GM18951 (cell line): ENCODE data around the gene CSF2.

Experiments used
- POLR2A ChIP-seq: IDR thresholded peaks from 4 replicates; pipeline ENCODE4 v1.6.1; 2011; ENCODE audit warnings: mild to moderate bottlenecking; ENCODE audit not compliant: insufficient read length, insufficient read depth; ENCODE audit errors: extremely low read depth
- in situ Hi-C: fragments of 300-500 bp; cut with MboI; formaldehyde crosslinking; loops from one replicate; pipeline ENCODE4 v1.12.0; 2022; ENCODE audit warnings: low sequenced_read_pairs, mixed read lengths, inconsistent platforms; ENCODE audit not compliant: unreplicated experiment

Gene CSF2

GRCh38 chr5:132057498-132058255 is 15.9 kb upstream of the CSF2 start:
- in situ Hi-C loops, result no loop called here
- no peak for TF ChIP-seq POLR2A

- no peak for TF ChIP-seq POLR2A
- in situ Hi-C loops, result no loop called here
Observed at GRCh38 chr5:132058646-132059042, 14.9 kb upstream of the CSF2 start.

DNA sequence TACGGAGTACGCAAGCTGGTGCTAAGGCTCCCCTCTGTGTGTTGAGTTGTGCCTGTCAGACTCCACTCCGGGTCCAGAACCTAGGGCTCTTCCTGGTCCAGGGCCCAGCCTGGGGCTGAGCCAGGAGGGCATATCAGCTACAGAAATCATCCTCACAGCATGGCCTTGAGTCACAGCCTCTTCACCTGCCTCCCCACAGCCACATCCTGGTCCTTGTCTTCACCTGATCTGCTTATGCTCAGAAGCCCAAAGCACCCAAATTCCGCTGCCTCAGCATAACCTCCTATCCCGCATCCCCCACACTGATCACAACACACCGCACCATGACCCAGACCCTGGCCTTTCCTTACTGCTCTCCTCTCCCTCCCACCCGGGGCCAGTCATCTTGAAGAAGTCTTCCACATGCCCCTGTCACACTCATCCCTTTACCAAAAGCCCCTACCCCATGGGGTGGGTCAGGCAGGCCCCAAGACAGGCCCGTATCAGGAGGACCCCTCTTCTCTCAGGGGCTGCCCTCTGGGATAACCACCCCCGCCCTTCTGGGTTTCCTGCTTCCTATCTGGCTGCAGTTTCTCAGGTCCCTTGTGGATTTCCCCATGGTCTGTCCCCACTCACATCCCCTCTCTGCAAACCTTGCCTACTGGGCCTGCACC is 14.4 kb upstream of the CSF2 start:
- in situ Hi-C loops, result no loop called here
- no peak for TF ChIP-seq POLR2A

GRCh38 chr5:132059696-132060500 is 13.7 kb upstream of the CSF2 start:
- TF ChIP-seq POLR2A, result no peak
- in situ Hi-C loops, result no loop called here

DNA sequence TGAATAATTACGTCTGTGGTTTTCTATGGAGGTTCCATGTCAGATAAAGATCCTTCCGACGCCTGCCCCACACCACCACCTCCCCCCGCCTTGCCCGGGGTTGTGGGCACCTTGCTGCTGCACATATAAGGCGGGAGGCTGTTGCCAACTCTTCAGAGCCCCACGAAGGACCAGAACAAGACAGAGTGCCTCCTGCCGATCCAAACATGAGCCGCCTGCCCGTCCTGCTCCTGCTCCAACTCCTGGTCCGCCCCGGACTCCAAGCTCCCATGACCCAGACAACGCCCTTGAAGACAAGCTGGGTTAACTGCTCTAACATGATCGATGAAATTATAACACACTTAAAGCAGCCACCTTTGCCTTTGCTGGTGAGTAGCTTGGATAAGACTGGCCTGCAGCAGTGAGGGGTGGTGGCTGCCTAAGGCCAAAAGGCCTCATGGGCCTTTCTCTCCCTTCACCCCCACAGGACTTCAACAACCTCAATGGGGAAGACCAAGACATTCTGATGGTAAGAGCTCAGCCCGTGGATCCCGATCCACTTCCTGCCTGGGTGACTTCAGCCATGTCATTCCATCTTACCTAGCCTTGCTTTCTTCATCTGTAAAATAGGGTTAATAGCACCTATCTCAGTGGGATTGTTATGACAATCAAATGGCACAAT is 13.0 kb upstream of the CSF2 start, which contains the start of gene IL3:
Gene IL3, plus strand, starts transcription at position 155 of the 661 bp plus-strand sequence. Its CDS starts 52 bp downstream, at position 207.
- TF ChIP-seq POLR2A, result no peak
- in situ Hi-C loops, result no loop called here

GRCh38 chr5:132063090-132063911 is 10.3 kb upstream of the CSF2 start:
- in situ Hi-C loops, result no loop called here
- no peak for TF ChIP-seq POLR2A

GRCh38 chr5:132064140-132064539 is 9.4 kb upstream of the CSF2 start:
- TF ChIP-seq POLR2A, result no peak
- in situ Hi-C loops, result no loop called here

DNA sequence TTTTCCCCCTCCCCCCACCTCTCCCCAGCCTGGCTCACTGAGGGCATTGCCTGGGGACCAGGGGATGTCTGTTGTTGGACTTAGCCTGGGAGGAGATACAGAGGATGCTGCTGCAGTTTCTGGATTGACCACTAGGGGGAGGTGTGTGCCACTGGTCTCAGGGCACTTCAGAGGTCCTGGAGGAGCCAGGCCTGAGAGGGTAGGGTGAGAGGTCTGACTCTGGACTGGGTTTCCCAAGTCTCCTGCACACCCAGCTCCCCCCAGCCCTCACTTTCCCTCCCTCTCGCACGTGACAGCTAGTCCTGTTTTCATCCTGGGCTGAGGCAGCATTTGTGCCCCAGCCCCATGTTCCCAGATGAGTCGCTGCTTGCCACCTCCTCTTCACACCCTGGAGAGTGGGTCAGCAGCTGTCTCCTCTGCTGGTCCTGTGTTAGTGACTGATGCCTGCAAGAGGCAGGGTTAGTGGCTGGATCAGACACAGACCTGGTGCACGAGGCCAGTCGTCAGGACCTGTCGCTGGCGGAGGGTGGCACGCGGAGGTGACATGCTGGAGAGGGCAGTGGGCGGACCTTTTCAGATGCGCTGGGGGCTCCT is 8.8 kb upstream of the CSF2 start:
- no peak for TF ChIP-seq POLR2A
- in situ Hi-C loops, result no loop called here

- TF ChIP-seq POLR2A, result no peak
- in situ Hi-C loops, result no loop called here
Observed at GRCh38 chr5:132065351-132065937, 8.1 kb upstream of the CSF2 start.

DNA sequence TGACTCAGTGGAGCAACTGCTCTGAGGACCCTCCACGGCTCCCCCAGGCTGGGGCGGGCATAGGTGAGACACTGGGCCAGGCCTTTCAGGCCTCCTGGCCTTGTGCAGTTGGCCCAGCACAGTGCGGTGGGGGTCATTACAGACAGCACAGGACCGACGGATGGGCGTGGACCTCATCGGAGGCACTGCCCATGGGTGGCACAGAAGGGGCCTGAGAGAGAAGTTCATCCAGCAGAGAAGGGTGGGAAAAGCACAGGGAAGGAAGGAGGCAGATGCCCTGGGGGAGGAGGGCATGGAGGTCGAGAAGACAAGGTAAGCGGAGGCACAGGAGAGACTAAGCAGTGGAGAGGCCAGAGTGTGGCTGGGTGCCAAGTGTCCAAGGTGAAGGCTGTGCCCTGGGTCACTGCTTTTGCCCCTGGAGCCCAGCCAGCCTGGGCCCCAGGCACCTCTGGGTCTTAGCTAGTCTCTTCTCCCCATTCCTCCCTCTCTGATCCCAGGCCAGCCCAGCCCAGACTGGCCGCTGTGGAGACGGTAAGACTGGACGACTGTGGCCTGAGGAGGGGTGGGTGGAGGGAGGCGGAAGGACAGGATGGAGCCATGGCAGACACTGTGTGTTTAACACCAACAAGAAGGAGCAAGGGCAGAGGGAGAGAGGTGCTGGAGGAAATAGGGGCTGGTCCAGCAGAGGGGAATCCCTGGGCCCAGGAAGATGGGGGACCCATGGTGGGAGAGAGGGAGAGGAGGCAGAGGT is 7.5 kb upstream of the CSF2 start:
- TF ChIP-seq POLR2A, result no peak

DNA sequence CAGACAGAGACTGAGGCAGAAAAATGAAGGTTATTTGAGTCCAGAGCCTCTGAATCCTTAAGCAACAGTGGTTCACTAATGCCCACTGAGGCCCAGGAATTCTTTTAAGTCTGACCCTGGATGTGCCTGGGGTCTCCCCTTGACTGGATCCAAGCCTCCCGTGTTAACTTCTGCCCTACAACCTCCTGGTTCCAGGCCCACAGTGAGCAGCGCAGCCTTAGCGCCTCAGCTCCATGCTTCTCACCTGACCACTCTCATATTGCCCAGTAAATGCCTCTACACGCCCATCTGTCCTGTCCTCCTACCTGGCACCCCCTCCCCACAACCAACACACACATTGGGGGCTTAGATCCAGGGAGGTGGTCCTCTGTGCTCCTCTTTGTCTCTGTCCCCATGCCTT is 6.7 kb upstream of the CSF2 start:
- in situ Hi-C loops, result no loop called here
- no peak for TF ChIP-seq POLR2A

More for the DNA sequence above, 7.5 kb upstream of the CSF2 start:
- in situ Hi-C loops, result no loop called here
